OCI-LY1 (cell line): ENCODE results near the gene RENBP.

Experiments
- H2AFZ ChIP-seq: fragments of 200-600 bp; sonication (generic), shearing (Covaris generic); 2 replicates; pipeline ENCODE4 v1.6.0; 2014; ENCODE audit warnings: antibody characterized with exemption, mild to moderate bottlenecking, low read length
- H3F3A ChIP-seq: fragments of 200-600 bp; sonication (generic), shearing (Covaris generic); 2 replicates; pipeline ENCODE4 v1.6.0; 2014; ENCODE audit warnings: mild to moderate bottlenecking, antibody characterized with exemption, low read length, moderate library complexity; ENCODE audit not compliant: insufficient read depth
- H3K27ac ChIP-seq: fragments of 200-600 bp; sonication (generic); 2 replicates; pipeline ENCODE4 v1.5.1; 2014; ENCODE audit warnings: low read length, mixed run types, mild to moderate bottlenecking, low read depth; ENCODE audit not compliant: poor library complexity, severe bottlenecking
- H3K27me3 ChIP-seq: fragments of 200-600 bp; sonication (generic); 2 replicates; pipeline ENCODE4 v1.6.0; 2014; ENCODE audit warnings: antibody characterized with exemption, mild to moderate bottlenecking, low read length, moderate library complexity; ENCODE audit not compliant: insufficient read depth
- H3K36me3 ChIP-seq: fragments of 200-600 bp; sonication (generic); 2 replicates; pipeline ENCODE4 v1.6.1; 2014; ENCODE audit warnings: mild to moderate bottlenecking, antibody characterized with exemption, low read length, moderate library complexity, mixed read lengths; ENCODE audit not compliant: insufficient read depth
- H3K4me1 ChIP-seq: fragments of 200-600 bp; sonication (generic); 2 replicates; pipeline ENCODE4 v1.5.1; 2014; ENCODE audit warnings: mild to moderate bottlenecking, low read length, moderate library complexity; ENCODE audit not compliant: insufficient read depth, severe bottlenecking
- H3K4me2 ChIP-seq: fragments of 200-600 bp; sonication (generic), shearing (Covaris generic); 2 replicates; pipeline ENCODE4 v1.6.1; 2014; ENCODE audit warnings: low read length
- H3K4me3 ChIP-seq: fragments of 200-600 bp; sonication (generic); 2 replicates; pipeline ENCODE4 v1.5.1; 2014; ENCODE audit warnings: low read length, low read depth, mild to moderate bottlenecking, mixed read lengths; ENCODE audit not compliant: poor library complexity, severe bottlenecking
- H3K79me2 ChIP-seq: fragments of 200-600 bp; shearing (Covaris generic); 2 replicates; pipeline ENCODE4 v1.6.1; 2016; ENCODE audit warnings: mixed run types, low read length, mixed read lengths; ENCODE audit not compliant: insufficient read depth
- H3K9ac ChIP-seq: fragments of 200-600 bp; sonication (generic), shearing (Covaris generic); 2 replicates; pipeline ENCODE4 v1.6.1; 2014; ENCODE audit warnings: mild to moderate bottlenecking, low read length, mixed read lengths
- H3K9me2 ChIP-seq: fragments of 200-600 bp; sonication (generic), shearing (Covaris generic); 2 replicates; pipeline ENCODE4 v1.6.1; 2014; ENCODE audit warnings: low read depth, mild to moderate bottlenecking, low read length, mixed read lengths
- H3K9me3 ChIP-seq: fragments of 200-600 bp; shearing (Covaris generic); 2 replicates; pipeline ENCODE4 v1.6.1; 2014; ENCODE audit warnings: low read length, mixed read lengths
- H4K20me1 ChIP-seq: fragments of 200-600 bp; sonication (generic), shearing (Covaris generic); 2 replicates; pipeline ENCODE4 v1.6.0; 2016; ENCODE audit warnings: mild to moderate bottlenecking, low read length; ENCODE audit not compliant: insufficient read depth
- CTCF ChIP-seq: fragments of 200-600 bp; sonication (generic), shearing (Covaris generic); IDR thresholded peaks from 2 replicates; pipeline ENCODE4 v1.5.1; 2017; ENCODE audit warnings: mild to moderate bottlenecking, antibody characterized with exemption, low read length, moderate library complexity, mixed read lengths
- EZH2 ChIP-seq: fragments of 200-600 bp; sonication (generic), shearing (Covaris generic); IDR thresholded peaks from 2 replicates; pipeline ENCODE4 v1.8.0; 2017; ENCODE audit warnings: borderline replicate concordance, mixed run types, mild to moderate bottlenecking, antibody characterized with exemption, low read length, moderate library complexity, mixed read lengths

RENBP gene

GRCh38 chrX:153968255-153968654 is 23.8 kb upstream of the RENBP start:
- Histone ChIP-seq H4K20me1 (no peaks in the 10 kb centered on the region), H3K79me2 (peaks cover 51% of the 10 kb centered on the region), H3K9ac (peak overlapping the region; percentile 87)

GRCh38 chrX:153967536-153968224 is 23.2 kb upstream of the RENBP start:
- Histone ChIP-seq H3K27me3 (no peaks in the 10 kb centered on the region), H3K27ac (peak overlapping the region; percentile 97), H3K79me2 (peaks cover 51% of the 10 kb centered on the region), H3K4me1 (peaks cover 38% of the 10 kb centered on the region), H2AFZ (no peak overlapping the region), H3K9me3 (no peaks in the 10 kb centered on the region), H4K20me1 (no peaks in the 10 kb centered on the region), H3K9me2 (no peaks in the 10 kb centered on the region), H3K4me3 (peak overlapping the region; percentile 93), H3K36me3 (peaks cover 51% of the 10 kb centered on the region), H3K9ac (peak overlapping the region; percentile 87), H3F3A (no peaks in the 10 kb centered on the region), H3K4me2 (peak overlapping the region; percentile 99)
- TF ChIP-seq CTCF (no peak), EZH2 (no peak)

More at GRCh38 chrX:153968255-153968654, 23.8 kb upstream of the RENBP start:
- Histone ChIP-seq H3K27ac (peak overlapping the region; percentile 97), H3K36me3 (peaks cover 45% of the 10 kb centered on the region), H3F3A (no peaks in the 10 kb centered on the region), H3K9me3 (no peaks in the 10 kb centered on the region), H2AFZ (no peak overlapping the region), H3K4me1 (peaks cover 41% of the 10 kb centered on the region), H3K4me3 (peak overlapping the region; percentile 93), H3K9me2 (no peaks in the 10 kb centered on the region), H3K4me2 (peak overlapping the region; percentile 99), H3K27me3 (no peaks in the 10 kb centered on the region)
- no peak for TF ChIP-seq CTCF
- TF ChIP-seq EZH2: no peak

- Histone ChIP-seq H3K27ac (peak overlapping the region; percentile 97), H3K27me3 (no peaks in the 10 kb centered on the region), H3K9me3 (no peaks in the 10 kb centered on the region), H4K20me1 (no peaks in the 10 kb centered on the region), H3K4me1 (peaks cover 38% of the 10 kb centered on the region), H3K9ac (peak overlapping the region; percentile 87), H3K79me2 (peaks cover 51% of the 10 kb centered on the region), H3K4me2 (peak overlapping the region; percentile 99), H3K36me3 (peaks cover 58% of the 10 kb centered on the region), H3K9me2 (no peaks in the 10 kb centered on the region), H3K4me3 (peak overlapping the region; percentile 93), H3F3A (no peaks in the 10 kb centered on the region), H2AFZ (no peak overlapping the region)
- no peak for TF ChIP-seq CTCF
- TF ChIP-seq EZH2: no peak
Observed at GRCh38 chrX:153966841-153967535, 22.5 kb upstream of the RENBP start.
